Measurements from ENCODE around the gene SEPHS2. TPM values are rescaled to one million over a fixed set of nuclear protein-coding genes. Genes with fewer than 3 reads are reported as not detected.

The SEPHS2 gene
- total RNA-seq, 1 donor from 2014 or later, result 42.5 TPM

- peak overlapping the region; percentile 68 for H3K27ac Mint-ChIP-seq (ENCODE audit: unreplicated experiment)
- peak; percentile 97 for DNase-seq (ENCODE audit: extremely low spot score, unreplicated experiment)
- H3K36me3 Mint-ChIP-seq (ENCODE audit: unreplicated experiment), result peaks cover 10% of the 10 kb centered on the region
- no peaks in the 10 kb centered on the region for H3K27me3 Mint-ChIP-seq (ENCODE audit: unreplicated experiment)
- TF ChIP-seq, protein P1, sequence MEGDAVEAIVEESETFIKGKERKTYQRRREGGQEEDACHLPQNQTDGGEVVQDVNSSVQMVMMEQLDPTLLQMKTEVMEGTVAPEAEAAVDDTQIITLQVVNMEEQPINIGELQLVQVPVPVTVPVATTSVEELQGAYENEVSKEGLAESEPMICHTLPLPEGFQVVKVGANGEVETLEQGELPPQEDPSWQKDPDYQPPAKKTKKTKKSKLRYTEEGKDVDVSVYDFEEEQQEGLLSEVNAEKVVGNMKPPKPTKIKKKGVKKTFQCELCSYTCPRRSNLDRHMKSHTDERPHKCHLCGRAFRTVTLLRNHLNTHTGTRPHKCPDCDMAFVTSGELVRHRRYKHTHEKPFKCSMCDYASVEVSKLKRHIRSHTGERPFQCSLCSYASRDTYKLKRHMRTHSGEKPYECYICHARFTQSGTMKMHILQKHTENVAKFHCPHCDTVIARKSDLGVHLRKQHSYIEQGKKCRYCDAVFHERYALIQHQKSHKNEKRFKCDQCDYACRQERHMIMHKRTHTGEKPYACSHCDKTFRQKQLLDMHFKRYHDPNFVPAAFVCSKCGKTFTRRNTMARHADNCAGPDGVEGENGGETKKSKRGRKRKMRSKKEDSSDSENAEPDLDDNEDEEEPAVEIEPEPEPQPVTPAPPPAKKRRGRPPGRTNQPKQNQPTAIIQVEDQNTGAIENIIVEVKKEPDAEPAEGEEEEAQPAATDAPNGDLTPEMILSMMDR (IDR thresholded peaks at IDR 0.05), result peak; percentile 96
- H3K9me3 Mint-ChIP-seq (ENCODE audit: unreplicated experiment), result no peaks in the 10 kb centered on the region
- H3K4me1 Mint-ChIP-seq (ENCODE audit: unreplicated experiment), result peaks cover 22% of the 10 kb centered on the region
- peak overlapping the region; percentile 35 for H3K4me3 Mint-ChIP-seq (ENCODE audit: unreplicated experiment)
Observed at GRCh38 chr16:30409125-30410060, 36.3 kb downstream of the SEPHS2 start.

- TF ChIP-seq, protein P1 (IDR thresholded peaks at IDR 0.05), result no peak
- Mint-ChIP-seq H3K4me1 (ENCODE audit: unreplicated experiment) (peaks cover 22% of the 10 kb centered on the region), H3K9me3 (ENCODE audit: unreplicated experiment) (no peaks in the 10 kb centered on the region), H3K27me3 (ENCODE audit: unreplicated experiment) (no peaks in the 10 kb centered on the region), H3K36me3 (ENCODE audit: unreplicated experiment) (peaks cover 5% of the 10 kb centered on the region), H3K27ac (ENCODE audit: unreplicated experiment) (peak overlapping the region; percentile 76), H3K4me3 (ENCODE audit: unreplicated experiment) (peak overlapping the region; percentile 85)
- no peak for DNase-seq (ENCODE audit: extremely low spot score, unreplicated experiment)
Observed at GRCh38 chr16:30407804-30408534, 37.7 kb downstream of the SEPHS2 start.

- TF ChIP-seq, protein P1 (IDR thresholded peaks at IDR 0.05), result peak; percentile 9
- Mint-ChIP-seq H3K36me3 (ENCODE audit: unreplicated experiment) (peaks cover 5% of the 10 kb centered on the region), H3K27ac (ENCODE audit: unreplicated experiment) (peak within 1 kb of the TSS; percentile 93), H3K9me3 (ENCODE audit: unreplicated experiment) (no peaks in the 10 kb centered on the region), H3K4me1 (ENCODE audit: unreplicated experiment) (peaks cover 22% of the 10 kb centered on the region), H3K27me3 (ENCODE audit: unreplicated experiment) (no peaks in the 10 kb centered on the region), H3K4me3 (ENCODE audit: unreplicated experiment) (peak within 1 kb of the TSS; percentile 85)
- DNase-seq (ENCODE audit: extremely low spot score, unreplicated experiment), result peak; percentile 96
Observed at GRCh38 chr16:30407102-30407803, 38.4 kb downstream of the SEPHS2 start, which contains the start of gene ZNF771. ZNF771 (plus strand) TSS chr16:30407606; CDS start chr16:30408054, 448 bp downstream.

GRCh38 chr16:30406795-30407101, 38.9 kb downstream of the SEPHS2 start:
- TF ChIP-seq, protein P1 (IDR thresholded peaks at IDR 0.05), result no peak
- peaks cover 22% of the 10 kb centered on the region for H3K4me1 Mint-ChIP-seq (ENCODE audit: unreplicated experiment)
- H3K9me3 Mint-ChIP-seq (ENCODE audit: unreplicated experiment), result no peaks in the 10 kb centered on the region
- peak overlapping the region; percentile 85 for H3K4me3 Mint-ChIP-seq (ENCODE audit: unreplicated experiment)
- peak overlapping the region; percentile 93 for H3K27ac Mint-ChIP-seq (ENCODE audit: unreplicated experiment)
- no peak for DNase-seq (ENCODE audit: extremely low spot score, unreplicated experiment)
- H3K27me3 Mint-ChIP-seq (ENCODE audit: unreplicated experiment), result no peaks in the 10 kb centered on the region
- no peaks in the 10 kb centered on the region for H3K36me3 Mint-ChIP-seq (ENCODE audit: unreplicated experiment)

All from osteocyte (in vitro differentiated cells).